Measurements from ENCODE around the gene COL4A2.

The COL4A2 gene

GRCh38 chr13:110430391-110431336 is 123.6 kb downstream of the COL4A2 start:
- H2BK15ac ChIP-seq (ENCODE audit: low read length), result no peak overlapping the region
- no peak overlapping the region for H3K23ac ChIP-seq (ENCODE audit: low read depth, low read length, poor library complexity)
- no peak overlapping the region for H3K14ac ChIP-seq (ENCODE audit: low read length)
- H3K4me2 ChIP-seq (ENCODE audit: insufficient read depth, low read length, poor library complexity, severe bottlenecking), result no peak overlapping the region
- no peak overlapping the region for H2BK5ac ChIP-seq (ENCODE audit: low read length)
- H3K9me3 ChIP-seq (replicated peaks in 1 of 2; ENCODE audit: control insufficient read depth in 2 of 2, insufficient read depth in 1 of 2, low read depth in 1 of 2, low read length in 2 of 2), result no peaks in the 10 kb centered on the region
- H2BK12ac ChIP-seq (ENCODE audit: low read length), result no peak overlapping the region
- no peak overlapping the region for H2AFZ ChIP-seq (ENCODE audit: low read length)
- no peak for DNase-seq (ENCODE audit: low spot score)
- H4K91ac ChIP-seq (ENCODE audit: low read depth, low read length, poor library complexity), result no peak overlapping the region
- peaks cover under 1% of the 10 kb centered on the region for H3K79me1 ChIP-seq (ENCODE audit: low read depth, low read length)
- H3K4me1 ChIP-seq (ENCODE audit: control insufficient read depth in 2 of 2, insufficient read depth in 1 of 2, low read depth in 1 of 2, low read length in 2 of 2), result no peaks in the 10 kb centered on the region
- peaks cover 27 to 99% of the 10 kb centered on the region in 2 donors for H3K36me3 ChIP-seq (replicated peaks in 1 of 2; ENCODE audit: control insufficient read depth in 2 of 2, insufficient read depth in 2 of 2, low read length in 2 of 2)
- no peak overlapping the region for H2AK5ac ChIP-seq (ENCODE audit: low read depth, low read length)
- no peak overlapping the region for H3K18ac ChIP-seq (ENCODE audit: low read length)
- H3K4ac ChIP-seq (ENCODE audit: low read length), result no peak overlapping the region
- H3K27me3 ChIP-seq (ENCODE audit: control insufficient read depth in 3 of 3, insufficient read depth in 3 of 3, low read depth in 1 of 3, low read length in 3 of 3), result no peaks in the 10 kb centered on the region
- H3K27ac ChIP-seq (replicated peaks; ENCODE audit: low read length), result no peak overlapping the region
- H4K8ac ChIP-seq (ENCODE audit: low read depth, low read length), result no peak overlapping the region
- no peak overlapping the region for H2BK120ac ChIP-seq (ENCODE audit: low read depth, low read length)
- H3K9ac ChIP-seq (ENCODE audit: low read depth, low read length, poor library complexity), result no peak overlapping the region
- H3K4me3 ChIP-seq (ENCODE audit: low read length in 2 of 2), result no peak overlapping the region
- WGBS, 2 donors (ENCODE audit: extremely low coverage in 2 of 2, insufficient read length in 2 of 2, insufficient replicate concordance in 1 of 2), result no CpG with 5 or more reads among the region's 13 CpGs

- H2BK120ac ChIP-seq (ENCODE audit: low read depth, low read length), result no peak overlapping the region
- no peak overlapping the region for H2AK5ac ChIP-seq (ENCODE audit: low read depth, low read length)
- no peak overlapping the region for H2BK5ac ChIP-seq (ENCODE audit: low read length)
- H3K4ac ChIP-seq (ENCODE audit: low read length), result no peak overlapping the region
- peaks cover 28 to 99% of the 10 kb centered on the region in 2 donors for H3K36me3 ChIP-seq (replicated peaks in 1 of 2; ENCODE audit: control insufficient read depth in 2 of 2, insufficient read depth in 2 of 2, low read length in 2 of 2)
- no peak overlapping the region for H2BK12ac ChIP-seq (ENCODE audit: low read length)
- no peak overlapping the region for H2AFZ ChIP-seq (ENCODE audit: low read length)
- no peak overlapping the region for H3K4me2 ChIP-seq (ENCODE audit: insufficient read depth, low read length, poor library complexity, severe bottlenecking)
- DNase-seq (ENCODE audit: low spot score), result no peak
- H3K27ac ChIP-seq (replicated peaks; ENCODE audit: low read length), result no peak overlapping the region
- H3K14ac ChIP-seq (ENCODE audit: low read length), result no peak overlapping the region
- H2BK15ac ChIP-seq (ENCODE audit: low read length), result no peak overlapping the region
- H4K8ac ChIP-seq (ENCODE audit: low read depth, low read length), result no peak overlapping the region
- no peak overlapping the region for H3K18ac ChIP-seq (ENCODE audit: low read length)
- H4K91ac ChIP-seq (ENCODE audit: low read depth, low read length, poor library complexity), result no peak overlapping the region
- no peak overlapping the region for H3K23ac ChIP-seq (ENCODE audit: low read depth, low read length, poor library complexity)
- H3K27me3 ChIP-seq (ENCODE audit: control insufficient read depth in 3 of 3, insufficient read depth in 3 of 3, low read depth in 1 of 3, low read length in 3 of 3), result no peaks in the 10 kb centered on the region
- H3K79me1 ChIP-seq (ENCODE audit: low read depth, low read length), result no peaks in the 10 kb centered on the region
- WGBS, 2 donors (ENCODE audit: extremely low coverage in 2 of 2, insufficient read length in 2 of 2, insufficient replicate concordance in 1 of 2), result no CpG with 5 or more reads among the region's 13 CpGs
- H3K9me3 ChIP-seq (replicated peaks in 1 of 2; ENCODE audit: control insufficient read depth in 2 of 2, insufficient read depth in 1 of 2, low read depth in 1 of 2, low read length in 2 of 2), result no peaks in the 10 kb centered on the region
- no peaks in the 10 kb centered on the region for H3K4me1 ChIP-seq (ENCODE audit: control insufficient read depth in 2 of 2, insufficient read depth in 1 of 2, low read depth in 1 of 2, low read length in 2 of 2)
- no peak overlapping the region for H3K4me3 ChIP-seq (ENCODE audit: low read length in 2 of 2)
- H3K9ac ChIP-seq (ENCODE audit: low read depth, low read length, poor library complexity), result no peak overlapping the region
Measured at GRCh38 chr13:110431425-110432294, 124.6 kb downstream of the COL4A2 start.

GRCh38 chr13:110432522-110432921 is 125.4 kb downstream of the COL4A2 start:
- no peaks in the 10 kb centered on the region for H3K79me1 ChIP-seq (ENCODE audit: low read depth, low read length)
- no peak overlapping the region for H3K9ac ChIP-seq (ENCODE audit: low read depth, low read length, poor library complexity)
- no peak overlapping the region for H2AK5ac ChIP-seq (ENCODE audit: low read depth, low read length)
- DNase-seq (ENCODE audit: low spot score), result no peak
- H2BK12ac ChIP-seq (ENCODE audit: low read length), result no peak overlapping the region
- no peak overlapping the region for H4K8ac ChIP-seq (ENCODE audit: low read depth, low read length)
- H3K9me3 ChIP-seq (replicated peaks in 1 of 2; ENCODE audit: control insufficient read depth in 2 of 2, insufficient read depth in 1 of 2, low read depth in 1 of 2, low read length in 2 of 2), result no peaks in the 10 kb centered on the region
- no peak overlapping the region for H2BK15ac ChIP-seq (ENCODE audit: low read length)
- no CpG with 5 or more reads among the region's 3 CpGs for WGBS, 2 donors (ENCODE audit: extremely low coverage in 2 of 2, insufficient read length in 2 of 2, insufficient replicate concordance in 1 of 2)
- no peak overlapping the region for H3K4ac ChIP-seq (ENCODE audit: low read length)
- H2BK120ac ChIP-seq (ENCODE audit: low read depth, low read length), result no peak overlapping the region
- no peak overlapping the region for H2AFZ ChIP-seq (ENCODE audit: low read length)
- no peak overlapping the region for H3K23ac ChIP-seq (ENCODE audit: low read depth, low read length, poor library complexity)
- H3K27me3 ChIP-seq (ENCODE audit: control insufficient read depth in 3 of 3, insufficient read depth in 3 of 3, low read depth in 1 of 3, low read length in 3 of 3), result no peaks in the 10 kb centered on the region
- no peaks in the 10 kb centered on the region for H3K4me1 ChIP-seq (ENCODE audit: control insufficient read depth in 2 of 2, insufficient read depth in 1 of 2, low read depth in 1 of 2, low read length in 2 of 2)
- no peak overlapping the region for H3K4me3 ChIP-seq (ENCODE audit: low read length in 2 of 2)
- H3K18ac ChIP-seq (ENCODE audit: low read length), result no peak overlapping the region
- H4K91ac ChIP-seq (ENCODE audit: low read depth, low read length, poor library complexity), result no peak overlapping the region
- no peak overlapping the region for H2BK5ac ChIP-seq (ENCODE audit: low read length)
- no peak overlapping the region for H3K4me2 ChIP-seq (ENCODE audit: insufficient read depth, low read length, poor library complexity, severe bottlenecking)
- H3K27ac ChIP-seq (replicated peaks; ENCODE audit: low read length), result no peak overlapping the region
- no peak overlapping the region for H3K14ac ChIP-seq (ENCODE audit: low read length)
- peaks cover 33 to 100% of the 10 kb centered on the region in 2 donors for H3K36me3 ChIP-seq (replicated peaks in 1 of 2; ENCODE audit: control insufficient read depth in 2 of 2, insufficient read depth in 2 of 2, low read length in 2 of 2)

- Histone ChIP-seq H3K18ac (ENCODE audit: low read length) (no peak overlapping the region), H3K27me3 (ENCODE audit: control insufficient read depth in 3 of 3, insufficient read depth in 3 of 3, low read depth in 1 of 3, low read length in 3 of 3) (no peaks in the 10 kb centered on the region), H2BK5ac (ENCODE audit: low read length) (no peak overlapping the region), H3K9me3 (replicated peaks in 1 of 2; ENCODE audit: control insufficient read depth in 2 of 2, insufficient read depth in 1 of 2, low read depth in 1 of 2, low read length in 2 of 2) (no peaks in the 10 kb centered on the region), H2BK120ac (ENCODE audit: low read depth, low read length) (no peak overlapping the region), H2BK15ac (ENCODE audit: low read length) (no peak overlapping the region), H2AFZ (ENCODE audit: low read length) (no peak overlapping the region), H3K4me2 (ENCODE audit: insufficient read depth, low read length, poor library complexity, severe bottlenecking) (no peak overlapping the region), H3K36me3 (replicated peaks in 1 of 2; ENCODE audit: control insufficient read depth in 2 of 2, insufficient read depth in 2 of 2, low read length in 2 of 2) (peaks cover 33 to 100% of the 10 kb centered on the region in 2 donors), H3K4me3 (ENCODE audit: low read length in 2 of 2) (no peak overlapping the region), H3K23ac (ENCODE audit: low read depth, low read length, poor library complexity) (peak overlapping the region; percentile 67), H2BK12ac (ENCODE audit: low read length) (no peak overlapping the region), H3K9ac (ENCODE audit: low read depth, low read length, poor library complexity) (no peak overlapping the region), H3K79me1 (ENCODE audit: low read depth, low read length) (no peaks in the 10 kb centered on the region), H3K14ac (ENCODE audit: low read length) (no peak overlapping the region), H4K91ac (ENCODE audit: low read depth, low read length, poor library complexity) (no peak overlapping the region), H3K27ac (replicated peaks; ENCODE audit: low read length) (no peak overlapping the region), H3K4ac (ENCODE audit: low read length) (no peak overlapping the region), H3K4me1 (ENCODE audit: control insufficient read depth in 2 of 2, insufficient read depth in 1 of 2, low read depth in 1 of 2, low read length in 2 of 2) (no peaks in the 10 kb centered on the region), H2AK5ac (ENCODE audit: low read depth, low read length) (no peak overlapping the region), H4K8ac (ENCODE audit: low read depth, low read length) (no peak overlapping the region)
- DNase-seq (ENCODE audit: low spot score), result no peak
- no CpG with 5 or more reads among the region's 14 CpGs for WGBS, 2 donors (ENCODE audit: extremely low coverage in 2 of 2, insufficient read length in 2 of 2, insufficient replicate concordance in 1 of 2)
Measured at GRCh38 chr13:110433014-110433413, 125.9 kb downstream of the COL4A2 start.
